ENCODE data around the gene GRID1.
"Not testable (repeated sequence)": the region's sequence is repeated elsewhere in the genome, so short reads cannot be mapped to it uniquely, and the experiment has no call there.

DNA sequence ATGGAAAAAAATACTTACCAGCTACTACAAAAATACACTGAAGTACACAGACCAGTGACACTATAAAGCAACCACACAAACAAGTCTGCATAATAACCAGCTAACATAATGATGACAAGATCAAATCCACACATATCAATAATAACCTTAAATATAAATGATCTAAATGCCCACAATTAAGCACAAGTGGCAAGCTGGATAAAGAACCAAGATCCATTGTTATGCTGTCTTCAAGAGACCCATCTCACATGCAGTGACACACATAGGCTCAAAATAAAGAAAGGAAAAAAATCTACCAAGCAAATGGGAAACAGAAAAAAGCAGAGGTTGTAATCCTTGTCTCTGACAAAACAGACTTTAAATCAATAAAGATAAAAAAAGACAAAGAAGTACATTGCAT, 527.9 kb downstream of the GRID1 start:
- TF ChIP-seq, protein P1, sequence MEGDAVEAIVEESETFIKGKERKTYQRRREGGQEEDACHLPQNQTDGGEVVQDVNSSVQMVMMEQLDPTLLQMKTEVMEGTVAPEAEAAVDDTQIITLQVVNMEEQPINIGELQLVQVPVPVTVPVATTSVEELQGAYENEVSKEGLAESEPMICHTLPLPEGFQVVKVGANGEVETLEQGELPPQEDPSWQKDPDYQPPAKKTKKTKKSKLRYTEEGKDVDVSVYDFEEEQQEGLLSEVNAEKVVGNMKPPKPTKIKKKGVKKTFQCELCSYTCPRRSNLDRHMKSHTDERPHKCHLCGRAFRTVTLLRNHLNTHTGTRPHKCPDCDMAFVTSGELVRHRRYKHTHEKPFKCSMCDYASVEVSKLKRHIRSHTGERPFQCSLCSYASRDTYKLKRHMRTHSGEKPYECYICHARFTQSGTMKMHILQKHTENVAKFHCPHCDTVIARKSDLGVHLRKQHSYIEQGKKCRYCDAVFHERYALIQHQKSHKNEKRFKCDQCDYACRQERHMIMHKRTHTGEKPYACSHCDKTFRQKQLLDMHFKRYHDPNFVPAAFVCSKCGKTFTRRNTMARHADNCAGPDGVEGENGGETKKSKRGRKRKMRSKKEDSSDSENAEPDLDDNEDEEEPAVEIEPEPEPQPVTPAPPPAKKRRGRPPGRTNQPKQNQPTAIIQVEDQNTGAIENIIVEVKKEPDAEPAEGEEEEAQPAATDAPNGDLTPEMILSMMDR (optimal IDR thresholded peaks at IDR 0.05 in 1 of 3, IDR thresholded peaks at IDR 0.05 in 1 of 3, conservative IDR thresholded peaks at IDR 0.05 in 1 of 3; ENCODE audit: extremely low read depth in 1 of 3, insufficient read depth in 2 of 3, low read length in 3 of 3): not testable (repeated sequence)
- not testable (repeated sequence) for TF ChIP-seq EZH2 (IDR thresholded peaks at IDR 0.05; ENCODE audit: low read length)
